HL-60 (cell line): ENCODE results near the gene SNTB2.

Experiments used
- DNase-seq, 2 experiments: peaks; one replicate each; pipeline ENCODE4 v3.0.0-alpha.2; 2010 to 2020; ENCODE audit warnings: low read depth in 1 of 2, low spot score in 1 of 2
- H3K27ac ChIP-seq: fragments of 250-450 bp; sonication (Bioruptor Pico); replicated peaks from 2 replicates; pipeline ENCODE4 v1.5.1; 2020; ENCODE audit warnings: mild to moderate bottlenecking, moderate library complexity
- H3K27me3 ChIP-seq: fragments of 250-450 bp; sonication (Bioruptor Pico); 2 replicates; pipeline ENCODE4 v1.5.1; 2021; ENCODE audit warnings: mild to moderate bottlenecking, moderate library complexity; ENCODE audit not compliant: insufficient read depth, poor library complexity, severe bottlenecking
- H3K4me3 ChIP-seq: replicated peaks from 2 replicates; pipeline ENCODE4 v1.5.1; 2011; ENCODE audit warnings: mild to moderate bottlenecking, control low read depth, low read length; ENCODE audit not compliant: insufficient read depth
- GABPA ChIP-seq: IDR thresholded peaks from 2 replicates; pipeline ENCODE4 v1.6.1; 2012; ENCODE audit warnings: low read depth
- POLR2AphosphoS5 ChIP-seq: IDR thresholded peaks from 2 replicates; pipeline ENCODE4 v1.6.1; 2012; ENCODE audit warnings: low read depth
- SPI1 ChIP-seq: IDR thresholded peaks from 2 replicates; pipeline ENCODE4 v1.6.1; 2012; ENCODE audit warnings: low read depth, mild to moderate bottlenecking, borderline replicate concordance
- TF ChIP-seq, protein P1 (sequence below): IDR thresholded peaks from 2 replicates; pipeline ENCODE4 v1.6.1; 2012; ENCODE audit warnings: low read depth; ENCODE audit not compliant: insufficient replicate concordance
- TF ChIP-seq, protein P2 (sequence below): IDR thresholded peaks from one replicate; pipeline ENCODE4 v1.5.1; 2011; ENCODE audit warnings: low read length, control low read depth, inconsistent platforms; ENCODE audit not compliant: insufficient read depth

Gene SNTB2

DNA sequence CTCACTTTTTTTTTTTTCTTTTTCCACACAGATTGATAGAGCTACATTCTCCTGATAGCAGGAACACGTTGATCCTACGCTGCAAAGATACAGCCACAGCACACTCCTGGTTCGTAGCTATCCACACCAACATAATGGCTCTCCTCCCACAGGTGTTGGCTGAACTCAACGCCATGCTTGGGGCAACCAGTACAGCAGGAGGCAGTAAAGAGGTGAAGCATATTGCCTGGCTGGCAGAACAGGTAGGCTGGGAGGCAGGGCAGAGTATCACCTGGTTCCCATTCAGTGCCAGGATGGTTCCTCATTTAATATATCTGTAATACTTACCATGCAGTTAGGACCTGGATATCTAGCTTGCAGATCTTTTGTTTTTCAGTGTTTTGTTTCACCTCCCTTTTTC is 73.1 kb downstream of the SNTB2 start:
- H3K27ac ChIP-seq, result no peak overlapping the region
- no peaks in the 10 kb centered on the region for H3K27me3 ChIP-seq
- DNase-seq, result no peak
- TF ChIP-seq SPI1 (no peak), POLR2AphosphoS5 (no peak), GABPA (no peak)
- TF ChIP-seq, protein P1, sequence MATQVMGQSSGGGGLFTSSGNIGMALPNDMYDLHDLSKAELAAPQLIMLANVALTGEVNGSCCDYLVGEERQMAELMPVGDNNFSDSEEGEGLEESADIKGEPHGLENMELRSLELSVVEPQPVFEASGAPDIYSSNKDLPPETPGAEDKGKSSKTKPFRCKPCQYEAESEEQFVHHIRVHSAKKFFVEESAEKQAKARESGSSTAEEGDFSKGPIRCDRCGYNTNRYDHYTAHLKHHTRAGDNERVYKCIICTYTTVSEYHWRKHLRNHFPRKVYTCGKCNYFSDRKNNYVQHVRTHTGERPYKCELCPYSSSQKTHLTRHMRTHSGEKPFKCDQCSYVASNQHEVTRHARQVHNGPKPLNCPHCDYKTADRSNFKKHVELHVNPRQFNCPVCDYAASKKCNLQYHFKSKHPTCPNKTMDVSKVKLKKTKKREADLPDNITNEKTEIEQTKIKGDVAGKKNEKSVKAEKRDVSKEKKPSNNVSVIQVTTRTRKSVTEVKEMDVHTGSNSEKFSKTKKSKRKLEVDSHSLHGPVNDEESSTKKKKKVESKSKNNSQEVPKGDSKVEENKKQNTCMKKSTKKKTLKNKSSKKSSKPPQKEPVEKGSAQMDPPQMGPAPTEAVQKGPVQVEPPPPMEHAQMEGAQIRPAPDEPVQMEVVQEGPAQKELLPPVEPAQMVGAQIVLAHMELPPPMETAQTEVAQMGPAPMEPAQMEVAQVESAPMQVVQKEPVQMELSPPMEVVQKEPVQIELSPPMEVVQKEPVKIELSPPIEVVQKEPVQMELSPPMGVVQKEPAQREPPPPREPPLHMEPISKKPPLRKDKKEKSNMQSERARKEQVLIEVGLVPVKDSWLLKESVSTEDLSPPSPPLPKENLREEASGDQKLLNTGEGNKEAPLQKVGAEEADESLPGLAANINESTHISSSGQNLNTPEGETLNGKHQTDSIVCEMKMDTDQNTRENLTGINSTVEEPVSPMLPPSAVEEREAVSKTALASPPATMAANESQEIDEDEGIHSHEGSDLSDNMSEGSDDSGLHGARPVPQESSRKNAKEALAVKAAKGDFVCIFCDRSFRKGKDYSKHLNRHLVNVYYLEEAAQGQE, result no peak
- TF ChIP-seq, protein P2, sequence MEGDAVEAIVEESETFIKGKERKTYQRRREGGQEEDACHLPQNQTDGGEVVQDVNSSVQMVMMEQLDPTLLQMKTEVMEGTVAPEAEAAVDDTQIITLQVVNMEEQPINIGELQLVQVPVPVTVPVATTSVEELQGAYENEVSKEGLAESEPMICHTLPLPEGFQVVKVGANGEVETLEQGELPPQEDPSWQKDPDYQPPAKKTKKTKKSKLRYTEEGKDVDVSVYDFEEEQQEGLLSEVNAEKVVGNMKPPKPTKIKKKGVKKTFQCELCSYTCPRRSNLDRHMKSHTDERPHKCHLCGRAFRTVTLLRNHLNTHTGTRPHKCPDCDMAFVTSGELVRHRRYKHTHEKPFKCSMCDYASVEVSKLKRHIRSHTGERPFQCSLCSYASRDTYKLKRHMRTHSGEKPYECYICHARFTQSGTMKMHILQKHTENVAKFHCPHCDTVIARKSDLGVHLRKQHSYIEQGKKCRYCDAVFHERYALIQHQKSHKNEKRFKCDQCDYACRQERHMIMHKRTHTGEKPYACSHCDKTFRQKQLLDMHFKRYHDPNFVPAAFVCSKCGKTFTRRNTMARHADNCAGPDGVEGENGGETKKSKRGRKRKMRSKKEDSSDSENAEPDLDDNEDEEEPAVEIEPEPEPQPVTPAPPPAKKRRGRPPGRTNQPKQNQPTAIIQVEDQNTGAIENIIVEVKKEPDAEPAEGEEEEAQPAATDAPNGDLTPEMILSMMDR, result no peak
- no peak overlapping the region for H3K4me3 ChIP-seq

DNA sequence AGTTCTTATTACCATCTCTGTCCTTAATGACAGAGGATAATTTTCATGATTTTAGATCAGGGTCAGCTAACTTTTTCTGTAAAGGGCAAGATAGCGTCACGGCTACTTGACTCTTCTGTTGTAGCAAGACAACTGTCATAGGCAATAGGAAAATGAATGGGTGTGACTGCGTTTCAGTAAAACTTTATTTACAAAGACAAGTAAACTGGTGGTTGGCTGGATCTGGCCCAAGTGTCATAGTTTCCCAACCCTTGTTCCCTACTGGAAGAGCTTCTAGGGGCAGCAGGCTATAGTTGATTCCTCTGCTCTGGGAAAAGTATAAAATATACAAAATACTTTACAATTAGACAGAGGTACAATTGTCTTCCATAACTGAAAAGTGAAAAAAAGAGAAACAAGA is 73.5 kb downstream of the SNTB2 start:
- Histone ChIP-seq H3K4me3 (no peak overlapping the region), H3K27me3 (no peaks in the 10 kb centered on the region), H3K27ac (no peak overlapping the region)
- no peak for DNase-seq
- TF ChIP-seq, protein P1, result no peak
- TF ChIP-seq, protein P2, result no peak
- TF ChIP-seq GABPA (no peak), POLR2AphosphoS5 (no peak), SPI1 (no peak)

DNA sequence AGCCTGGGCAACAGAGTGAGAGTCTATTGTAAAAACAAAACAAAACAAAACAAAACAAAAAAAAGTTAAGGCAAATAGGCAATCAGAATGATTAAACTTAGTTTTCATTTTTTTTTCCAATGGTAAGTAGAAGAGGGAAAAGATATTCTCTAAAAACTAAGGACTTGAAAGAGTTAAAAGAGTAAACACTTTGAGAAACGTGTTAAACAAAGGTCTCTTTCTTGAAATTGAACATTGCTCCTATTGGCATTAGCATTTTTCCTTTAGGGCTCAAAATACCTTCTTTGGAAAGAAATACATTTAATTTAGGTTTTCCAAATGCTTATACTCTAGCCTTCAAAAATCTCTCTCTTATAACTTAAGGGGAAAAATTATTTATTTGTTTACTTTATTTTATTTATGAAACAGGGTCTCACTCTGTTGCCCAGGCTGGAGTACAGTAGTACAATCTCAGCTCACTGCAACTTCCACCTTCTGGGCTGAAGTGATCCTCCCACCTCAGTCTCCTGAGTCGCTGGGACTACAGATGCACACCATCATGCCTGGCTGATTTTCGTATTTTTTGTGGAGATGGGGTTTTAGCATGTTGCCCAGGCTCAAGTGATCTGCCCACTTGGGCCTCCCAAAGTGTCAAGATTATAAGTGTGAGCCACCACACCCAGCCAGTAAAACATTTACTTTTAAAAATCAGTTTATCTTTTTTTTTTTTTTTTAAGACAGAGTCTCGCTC is 79.5 kb downstream of the SNTB2 start:
- no peak for DNase-seq
- Histone ChIP-seq H3K27ac (no peak overlapping the region), H3K4me3 (no peak overlapping the region), H3K27me3 (no peaks in the 10 kb centered on the region)
- TF ChIP-seq GABPA, result no peak
- no peak for TF ChIP-seq SPI1
- no peak for TF ChIP-seq POLR2AphosphoS5

DNA sequence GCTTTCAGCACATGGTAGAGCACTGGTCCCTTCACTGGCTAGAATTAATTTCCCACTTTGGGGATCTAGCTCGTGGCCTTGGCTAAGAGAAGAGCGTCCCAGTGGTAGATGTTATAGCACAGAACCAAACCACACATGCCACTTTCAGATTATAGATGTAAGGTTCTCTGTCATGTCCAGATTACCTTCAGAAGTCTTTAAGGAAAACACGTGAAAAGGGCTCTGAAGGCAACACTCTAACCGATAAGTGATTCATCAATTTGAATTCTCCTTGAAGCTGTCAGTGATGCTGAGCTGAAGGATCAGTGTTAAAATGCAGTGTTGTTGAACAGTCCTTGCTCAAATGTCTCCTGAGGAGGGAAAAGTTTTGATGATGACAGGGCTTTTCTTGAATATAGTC is 80.7 kb downstream of the SNTB2 start:
- no peak overlapping the region for H3K27ac ChIP-seq
- TF ChIP-seq, protein P2, result no peak
- TF ChIP-seq SPI1 (no peak), GABPA (no peak), POLR2AphosphoS5 (no peak)
- TF ChIP-seq, protein P1, result no peak
- no peak overlapping the region for H3K4me3 ChIP-seq
- DNase-seq, result no peak
- no peaks in the 10 kb centered on the region for H3K27me3 ChIP-seq
